ENCODE measurements around the gene TRABD2B. TPM values are rescaled to one million over a fixed set of nuclear protein-coding genes. Genes with fewer than 3 reads are reported as not detected.

The TRABD2B gene
- total RNA-seq, 4 donors from 2014 or later: 0.83 to 2.6 (median 1.9) TPM

- TF ChIP-seq EP300 (IDR thresholded peaks at IDR 0.05) (no peak), CTCF (IDR thresholded peaks at IDR 0.05) (no peak), POLR2A (IDR thresholded peaks at IDR 0.05) (no peak), POLR2AphosphoS5 (IDR thresholded peaks at IDR 0.05) (no peak)
- Histone ChIP-seq H3K27ac (no peak overlapping the region), H3K9me3 (no peaks in the 10 kb centered on the region), H3K4me3 (no peak overlapping the region), H3K27me3 (no peaks in the 10 kb centered on the region), H3K4me1 (no peaks in the 10 kb centered on the region), H3K36me3 (no peaks in the 10 kb centered on the region)
- WGBS: 74% methylated on average over 3 of the region's 3 CpGs
- no peak for DNase-seq (ENCODE audit: low spot score in 2 of 2)
These were observed 46.7 kb downstream of the TRABD2B start for GRCh38 chr1:47950471-47950870.

GRCh38 chr1:47948126-47948525 is 49.1 kb downstream of the TRABD2B start:
- Histone ChIP-seq H3K9me3 (no peaks in the 10 kb centered on the region), H3K36me3 (no peaks in the 10 kb centered on the region), H3K27me3 (no peaks in the 10 kb centered on the region), H3K4me1 (peaks cover 4% of the 10 kb centered on the region), H3K4me3 (no peak overlapping the region), H3K27ac (no peak overlapping the region)
- WGBS: 87% methylated on average over 5 of the region's 5 CpGs
- no peak for DNase-seq (ENCODE audit: low spot score in 2 of 2)
- TF ChIP-seq POLR2AphosphoS5 (IDR thresholded peaks at IDR 0.05): no peak
- no peak for TF ChIP-seq EP300 (IDR thresholded peaks at IDR 0.05)
- no peak for TF ChIP-seq POLR2A (IDR thresholded peaks at IDR 0.05)
- TF ChIP-seq CTCF (IDR thresholded peaks at IDR 0.05): no peak

- H3K4me1 ChIP-seq: peaks cover 4% of the 10 kb centered on the region
- no peak for DNase-seq (ENCODE audit: low spot score in 2 of 2)
- H3K27me3 ChIP-seq: no peaks in the 10 kb centered on the region
- H3K4me3 ChIP-seq: no peak overlapping the region
- 84% methylated on average over 6 of the region's 6 CpGs for WGBS
- H3K27ac ChIP-seq: no peak overlapping the region
- TF ChIP-seq POLR2AphosphoS5 (IDR thresholded peaks at IDR 0.05) (no peak), CTCF (IDR thresholded peaks at IDR 0.05) (no peak), POLR2A (IDR thresholded peaks at IDR 0.05) (no peak), EP300 (IDR thresholded peaks at IDR 0.05) (no peak)
- H3K36me3 ChIP-seq: no peaks in the 10 kb centered on the region
- H3K9me3 ChIP-seq: no peaks in the 10 kb centered on the region
These were observed 49.7 kb downstream of the TRABD2B start for GRCh38 chr1:47947531-47947930.

GRCh38 chr1:47944561-47944960 is 52.6 kb downstream of the TRABD2B start:
- no peaks in the 10 kb centered on the region for H3K36me3 ChIP-seq
- H3K4me3 ChIP-seq: no peak overlapping the region
- H3K9me3 ChIP-seq: no peaks in the 10 kb centered on the region
- DNase-seq (ENCODE audit: low spot score in 2 of 2): no peak
- H3K27me3 ChIP-seq: no peaks in the 10 kb centered on the region
- TF ChIP-seq CTCF (IDR thresholded peaks at IDR 0.05) (no peak), EP300 (IDR thresholded peaks at IDR 0.05) (no peak), POLR2AphosphoS5 (IDR thresholded peaks at IDR 0.05) (no peak), POLR2A (IDR thresholded peaks at IDR 0.05) (no peak)
- 41% methylated on average over 4 of the region's 4 CpGs for WGBS
- peaks cover 11% of the 10 kb centered on the region for H3K4me1 ChIP-seq
- H3K27ac ChIP-seq: no peak overlapping the region

GRCh38 chr1:47942240-47942629 is 55.0 kb downstream of the TRABD2B start:
- TF ChIP-seq POLR2AphosphoS5 (IDR thresholded peaks at IDR 0.05): no peak
- no peak for TF ChIP-seq POLR2A (IDR thresholded peaks at IDR 0.05)
- WGBS: 100% methylated on average over 1 of the region's 3 CpGs
- Histone ChIP-seq H3K27ac (no peak overlapping the region), H3K4me3 (no peak overlapping the region), H3K4me1 (peaks cover 11% of the 10 kb centered on the region), H3K36me3 (no peaks in the 10 kb centered on the region), H3K9me3 (no peaks in the 10 kb centered on the region), H3K27me3 (no peaks in the 10 kb centered on the region)
- DNase-seq (ENCODE audit: low spot score in 2 of 2): peak in 1 of 2 donors; percentile 15

- Histone ChIP-seq H3K36me3 (no peaks in the 10 kb centered on the region), H3K27me3 (no peaks in the 10 kb centered on the region), H3K27ac (no peak overlapping the region), H3K9me3 (no peaks in the 10 kb centered on the region), H3K4me1 (peaks cover 11% of the 10 kb centered on the region), H3K4me3 (no peak overlapping the region)
- 100% methylated on average over 2 of the region's 2 CpGs for WGBS
- TF ChIP-seq CTCF (IDR thresholded peaks at IDR 0.05) (no peak), POLR2AphosphoS5 (IDR thresholded peaks at IDR 0.05) (no peak), EP300 (IDR thresholded peaks at IDR 0.05) (no peak), POLR2A (IDR thresholded peaks at IDR 0.05) (no peak)
- DNase-seq (ENCODE audit: low spot score in 2 of 2): peak in 1 of 2 donors; percentile 15
These were observed 55.5 kb downstream of the TRABD2B start for GRCh38 chr1:47941609-47942239.
